ENCODE results near the gene TMCO4.

Gene TMCO4

DNA sequence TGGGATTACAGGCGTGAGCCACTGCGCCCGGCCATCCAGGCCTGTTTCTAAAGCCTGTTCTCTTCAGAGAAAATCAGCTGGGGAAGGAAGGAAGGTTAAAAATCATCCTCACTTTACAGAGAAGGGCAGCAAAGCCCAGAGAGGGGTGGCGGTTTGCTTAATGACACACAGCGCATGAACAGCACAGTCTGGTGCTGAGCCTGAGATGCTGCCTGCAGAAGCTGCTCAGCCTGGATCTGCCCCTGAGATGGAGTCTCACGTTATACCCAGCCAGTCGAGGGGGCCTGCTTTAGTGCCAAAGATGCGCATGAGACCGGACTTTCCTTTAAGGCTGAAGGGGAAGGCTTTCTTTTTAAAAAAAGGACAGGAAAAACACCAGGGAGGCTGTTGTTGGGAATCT is 113.7 kb downstream of the TMCO4 start:
- H3K4me3 ChIP-seq (ENCODE audit: low read length, poor library complexity, severe bottlenecking), result no peak overlapping the region
- H4K20me1 ChIP-seq (ENCODE audit: insufficient read depth, low read length, poor library complexity, severe bottlenecking), result no peaks in the 10 kb centered on the region
- H3K27me3 ChIP-seq (ENCODE audit: insufficient read depth, low read length, poor library complexity, severe bottlenecking), result no peaks in the 10 kb centered on the region
- no peak overlapping the region for H2AFZ ChIP-seq (ENCODE audit: low read length)
- H3K36me3 ChIP-seq (ENCODE audit: insufficient read depth, low read length), result no peaks in the 10 kb centered on the region
- peaks cover 12% of the 10 kb centered on the region; the same call in 1 of the 2 replicates for H3K9me3 ChIP-seq (ENCODE audit: insufficient read depth, low read depth, low read length)
- no peaks in the 10 kb centered on the region for H3K79me2 ChIP-seq (ENCODE audit: insufficient read depth, low read length)
- H3K9me2 ChIP-seq (replicated peaks; ENCODE audit: low read depth, low read length), result no peaks in the 10 kb centered on the region
- no peaks in the 10 kb centered on the region for H3F3A ChIP-seq (ENCODE audit: low read depth)
- H3K4me1 ChIP-seq (ENCODE audit: insufficient read depth, low read length, poor library complexity, severe bottlenecking), result no peaks in the 10 kb centered on the region
- no peak for TF ChIP-seq EZH2phosphoT487 (IDR thresholded peaks at IDR 0.05; ENCODE audit: borderline replicate concordance)
- TF ChIP-seq, protein P1, sequence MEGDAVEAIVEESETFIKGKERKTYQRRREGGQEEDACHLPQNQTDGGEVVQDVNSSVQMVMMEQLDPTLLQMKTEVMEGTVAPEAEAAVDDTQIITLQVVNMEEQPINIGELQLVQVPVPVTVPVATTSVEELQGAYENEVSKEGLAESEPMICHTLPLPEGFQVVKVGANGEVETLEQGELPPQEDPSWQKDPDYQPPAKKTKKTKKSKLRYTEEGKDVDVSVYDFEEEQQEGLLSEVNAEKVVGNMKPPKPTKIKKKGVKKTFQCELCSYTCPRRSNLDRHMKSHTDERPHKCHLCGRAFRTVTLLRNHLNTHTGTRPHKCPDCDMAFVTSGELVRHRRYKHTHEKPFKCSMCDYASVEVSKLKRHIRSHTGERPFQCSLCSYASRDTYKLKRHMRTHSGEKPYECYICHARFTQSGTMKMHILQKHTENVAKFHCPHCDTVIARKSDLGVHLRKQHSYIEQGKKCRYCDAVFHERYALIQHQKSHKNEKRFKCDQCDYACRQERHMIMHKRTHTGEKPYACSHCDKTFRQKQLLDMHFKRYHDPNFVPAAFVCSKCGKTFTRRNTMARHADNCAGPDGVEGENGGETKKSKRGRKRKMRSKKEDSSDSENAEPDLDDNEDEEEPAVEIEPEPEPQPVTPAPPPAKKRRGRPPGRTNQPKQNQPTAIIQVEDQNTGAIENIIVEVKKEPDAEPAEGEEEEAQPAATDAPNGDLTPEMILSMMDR (conservative IDR thresholded peaks at IDR 0.05; ENCODE audit: low read length), result no peak
- H3K4me2 ChIP-seq (ENCODE audit: low read depth, low read length, poor library complexity, severe bottlenecking), result no peak overlapping the region
- H3K9ac ChIP-seq (ENCODE audit: low read depth, low read length, poor library complexity, severe bottlenecking), result no peak overlapping the region

DNA sequence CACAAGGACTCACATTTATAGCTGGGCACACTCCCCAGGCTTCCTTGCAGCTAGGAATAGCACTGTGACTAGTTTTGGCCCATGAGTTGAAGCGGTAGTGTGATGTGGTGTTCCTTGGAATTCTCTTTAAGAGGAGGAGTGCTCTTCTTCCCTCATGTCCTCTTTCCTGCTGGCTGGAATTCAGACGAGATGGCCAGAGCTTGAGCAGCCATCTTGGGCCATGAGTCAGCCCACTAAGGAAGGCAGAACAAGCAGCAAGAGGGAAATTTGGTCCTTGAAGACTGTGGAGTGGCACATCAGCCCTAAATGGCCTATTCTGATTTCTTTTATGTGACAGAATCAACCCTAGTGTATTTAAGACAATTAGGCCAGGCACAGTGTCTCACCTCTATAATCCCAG is 115.0 kb downstream of the TMCO4 start:
- H3K36me3 ChIP-seq (ENCODE audit: insufficient read depth, low read length), result no peaks in the 10 kb centered on the region
- no peaks in the 10 kb centered on the region for H3K27me3 ChIP-seq (ENCODE audit: insufficient read depth, low read length, poor library complexity, severe bottlenecking)
- peaks cover 3% of the 10 kb centered on the region; the same call in 1 of the 2 replicates for H3K9me3 ChIP-seq (ENCODE audit: insufficient read depth, low read depth, low read length)
- no peak overlapping the region for H3K4me2 ChIP-seq (ENCODE audit: low read depth, low read length, poor library complexity, severe bottlenecking)
- TF ChIP-seq EZH2phosphoT487 (IDR thresholded peaks at IDR 0.05; ENCODE audit: borderline replicate concordance), result no peak
- TF ChIP-seq, protein P1 (conservative IDR thresholded peaks at IDR 0.05; ENCODE audit: low read length), result no peak
- H3K9ac ChIP-seq (ENCODE audit: low read depth, low read length, poor library complexity, severe bottlenecking), result no peak overlapping the region
- H3K4me1 ChIP-seq (ENCODE audit: insufficient read depth, low read length, poor library complexity, severe bottlenecking), result no peaks in the 10 kb centered on the region
- no peaks in the 10 kb centered on the region for H3F3A ChIP-seq (ENCODE audit: low read depth)
- H3K9me2 ChIP-seq (replicated peaks; ENCODE audit: low read depth, low read length), result no peaks in the 10 kb centered on the region
- no peaks in the 10 kb centered on the region for H4K20me1 ChIP-seq (ENCODE audit: insufficient read depth, low read length, poor library complexity, severe bottlenecking)
- no peaks in the 10 kb centered on the region for H3K79me2 ChIP-seq (ENCODE audit: insufficient read depth, low read length)
- no peak overlapping the region for H3K4me3 ChIP-seq (ENCODE audit: low read length, poor library complexity, severe bottlenecking)
- H2AFZ ChIP-seq (ENCODE audit: low read length), result no peak overlapping the region

DNA sequence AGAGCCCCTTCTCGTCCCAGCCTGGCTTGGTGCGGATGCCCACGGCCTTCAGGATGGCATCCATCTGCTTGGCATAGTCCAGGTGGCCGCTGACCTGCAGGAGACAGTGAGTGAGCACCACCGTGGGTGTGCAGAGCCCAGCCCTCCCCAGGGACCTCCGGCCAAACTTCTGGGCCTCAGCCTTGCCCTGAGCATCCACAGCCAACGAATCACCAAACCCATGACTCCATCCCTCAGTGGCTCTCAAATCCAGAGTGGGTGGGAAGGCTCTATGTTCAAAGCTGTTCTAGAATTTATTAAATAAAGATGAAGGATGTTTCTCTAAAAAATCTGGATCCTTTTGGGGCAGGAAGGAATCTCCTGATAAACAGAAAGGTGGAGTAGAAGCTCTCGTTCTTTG is 116.4 kb downstream of the TMCO4 start:
- Histone ChIP-seq H3K9me3 (ENCODE audit: insufficient read depth, low read depth, low read length) (no peaks in the 10 kb centered on the region), H3K9ac (ENCODE audit: low read depth, low read length, poor library complexity, severe bottlenecking) (no peak overlapping the region), H3F3A (ENCODE audit: low read depth) (no peaks in the 10 kb centered on the region), H3K79me2 (ENCODE audit: insufficient read depth, low read length) (no peaks in the 10 kb centered on the region), H3K27me3 (ENCODE audit: insufficient read depth, low read length, poor library complexity, severe bottlenecking) (no peaks in the 10 kb centered on the region), H3K4me1 (ENCODE audit: insufficient read depth, low read length, poor library complexity, severe bottlenecking) (no peaks in the 10 kb centered on the region), H2AFZ (ENCODE audit: low read length) (no peak overlapping the region), H3K9me2 (replicated peaks; ENCODE audit: low read depth, low read length) (no peaks in the 10 kb centered on the region), H3K36me3 (ENCODE audit: insufficient read depth, low read length) (no peaks in the 10 kb centered on the region), H3K4me3 (ENCODE audit: low read length, poor library complexity, severe bottlenecking) (no peak overlapping the region), H3K4me2 (ENCODE audit: low read depth, low read length, poor library complexity, severe bottlenecking) (no peak overlapping the region), H4K20me1 (ENCODE audit: insufficient read depth, low read length, poor library complexity, severe bottlenecking) (no peaks in the 10 kb centered on the region)
- TF ChIP-seq EZH2phosphoT487 (IDR thresholded peaks at IDR 0.05; ENCODE audit: borderline replicate concordance), result no peak
- TF ChIP-seq, protein P1 (conservative IDR thresholded peaks at IDR 0.05; ENCODE audit: low read length), result no peak
